ENCODE results near the gene ELF5. TPM values are rescaled to one million over a fixed set of nuclear protein-coding genes. Genes with fewer than 3 reads are reported as not detected.

Gene ELF5
- total and polyA plus RNA-seq, 2 of the 8 experiments (the other 6 are each of a cell fraction or from before 2014, with no cell fraction given): not detected

DNA sequence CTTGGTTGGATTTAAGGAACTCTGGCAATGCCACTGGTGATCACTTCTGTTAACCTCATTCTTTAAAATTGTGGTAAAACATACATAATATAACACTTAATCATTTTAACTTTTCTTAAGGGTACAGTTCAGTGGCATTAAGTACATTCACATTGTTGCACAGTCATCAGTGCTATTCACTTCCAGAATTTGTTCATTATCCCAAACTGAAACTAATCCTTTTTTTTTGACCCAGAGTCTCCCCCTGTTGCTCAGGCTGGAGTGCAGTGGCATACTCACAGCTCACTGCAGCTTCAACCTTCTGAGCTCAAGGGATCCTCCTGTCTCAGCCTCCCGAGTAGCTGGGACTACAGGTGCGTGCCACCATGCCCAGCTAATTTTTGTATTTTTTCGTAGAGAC, 10.6 kb downstream of the ELF5 start:
- Histone ChIP-seq H2BK20ac (ENCODE audit: low read length) (no peak overlapping the region), H3K23me2 (ENCODE audit: low read depth, low read length) (no peaks in the 10 kb centered on the region), H3K27me3 (replicated peaks in 1 of 4; ENCODE audit: control insufficient read depth in 3 of 4, extremely low read depth in 1 of 4, insufficient read depth in 3 of 4, low read length in 3 of 4) (no peaks in the 10 kb centered on the region), H3K56ac (replicated peaks; ENCODE audit: insufficient read length, low read depth, low read length) (no peak overlapping the region), H3K79me2 (ENCODE audit: control insufficient read depth in 1 of 2, insufficient read depth in 2 of 2, low read length in 2 of 2) (no peaks in the 10 kb centered on the region), H4K5ac (ENCODE audit: insufficient read length, low read depth, low read length) (no peak overlapping the region), H3K9me3 (ENCODE audit: insufficient read depth in 2 of 2, low read depth in 1 of 2, low read length in 1 of 2) (no peaks in the 10 kb centered on the region), H4K91ac (replicated peaks; ENCODE audit: insufficient read length, low read length) (no peak overlapping the region), H2AFZ (ENCODE audit: low read length) (no peak overlapping the region), H3K14ac (ENCODE audit: insufficient read length) (no peak overlapping the region), H3K4me1 (replicated peaks in 1 of 4; ENCODE audit: control insufficient read depth in 3 of 4, insufficient read depth in 4 of 4, low read length in 3 of 4) (no peaks in the 10 kb centered on the region), H2BK120ac (replicated peaks; ENCODE audit: low read depth, low read length) (no peak overlapping the region), H3K18ac (ENCODE audit: extremely low read depth, low read length) (no peak overlapping the region), H2AK5ac (ENCODE audit: low read depth, low read length) (no peak overlapping the region), H3K79me1 (ENCODE audit: low read depth, low read length) (no peaks in the 10 kb centered on the region), H3K4me2 (ENCODE audit: insufficient read depth in 1 of 2, low read depth in 2 of 2, low read length in 2 of 2) (no peak overlapping the region), H3K23ac (ENCODE audit: insufficient read length) (no peak overlapping the region), H3K4me3 (ENCODE audit: extremely low read depth in 1 of 4, insufficient read depth in 2 of 4, low read depth in 3 of 4, low read length in 4 of 4) (no peak overlapping the region), H2BK5ac (ENCODE audit: low read depth, low read length) (no peak overlapping the region), H2BK15ac (ENCODE audit: low read length) (no peak overlapping the region), H2BK12ac (ENCODE audit: low read depth, low read length) (no peak overlapping the region), H3K36me3 (ENCODE audit: control insufficient read depth in 2 of 4, insufficient read depth in 4 of 4, low read length in 3 of 4) (no peaks in the 10 kb centered on the region), H3K27ac (ENCODE audit: low read depth, low read length) (no peak overlapping the region), H3K4ac (replicated peaks; ENCODE audit: insufficient read length, low read depth, low read length) (no peak overlapping the region), H4K20me1 (replicated peaks in 1 of 2; ENCODE audit: control insufficient read depth in 1 of 2, insufficient read depth in 2 of 2, low read length in 2 of 2) (no peaks in the 10 kb centered on the region), H3K9ac (replicated peaks in 1 of 4; ENCODE audit: extremely low read depth in 1 of 4, low read depth in 3 of 4, low read length in 3 of 4) (no peak overlapping the region), H4K8ac (ENCODE audit: extremely low read depth, insufficient read depth, low read length) (no peak overlapping the region)
- FAIRE-seq (no peak), DNase-seq (ENCODE audit: low read depth in 1 of 2, low spot score in 2 of 2) (no peak)
- TF ChIP-seq SP2 (IDR thresholded peaks at IDR 0.05; ENCODE audit: low read length): no peak
- no peak for TF ChIP-seq BRCA1 (IDR thresholded peaks at IDR 0.05; ENCODE audit: low read depth, low read length)
- TF ChIP-seq TBP (IDR thresholded peaks at IDR 0.05; ENCODE audit: low read depth, low read length): no peak
- no peak for TF ChIP-seq SIRT6 (IDR thresholded peaks at IDR 0.05; ENCODE audit: low read length)
- TF ChIP-seq EZH2 (IDR thresholded peaks at IDR 0.05; ENCODE audit: low read depth, low read length, severe bottlenecking): no peak
- TF ChIP-seq KDM4A (IDR thresholded peaks at IDR 0.05; ENCODE audit: low read depth, low read length, severe bottlenecking): no peak
- no peak for TF ChIP-seq POLR2A (IDR thresholded peaks at IDR 0.05; ENCODE audit: control extremely low read depth in 1 of 2, low read depth in 2 of 2, low read length in 2 of 2)
- TF ChIP-seq RNF2 (IDR thresholded peaks at IDR 0.05; ENCODE audit: borderline replicate concordance, low read depth, low read length, missing control alignments, poor library complexity, severe bottlenecking): no peak
- WGBS, 2 experiments (ENCODE audit: extremely low coverage in 1 of 2, insufficient coverage in 1 of 2, insufficient read length in 1 of 2, insufficient replicate concordance in 2 of 2, low coverage in 1 of 2, low lambda C conversion rate in 2 of 2, missing lambda C conversion rate in 1 of 2): 84% methylated on average over 3 of the region's 3 CpGs; no CpG with 5 or more reads in 1 of the 2 experiments
- ChIA-PET POLR2A (ENCODE audit: partially characterized antibody) (no interaction called here), CTCF (ENCODE audit: partially characterized antibody) (interaction anchor here (0.6 to 5.7 kb wide), 7 partner anchors 10 to 339 kb away, joined by 3 to 46 read pairs (median 3); partner anchors contain the start of gene ELF5)

All from H1 (cell line).